Measurements from ENCODE around the gene ABO.

Gene ABO

GRCh38 chr9:133306242-133307204 lies 31.5 kb upstream of the ABO start:
- no peak for TF ChIP-seq SIN3A (IDR thresholded peaks at IDR 0.05; ENCODE audit: borderline replicate concordance, insufficient read depth, low read length)
- peak; percentile 33 for TF ChIP-seq FOXP2 (optimal IDR thresholded peaks at IDR 0.05; ENCODE audit: borderline replicate concordance, extremely low read depth, extremely low read length, insufficient read depth)
- TF ChIP-seq TAF1 (IDR thresholded peaks at IDR 0.05; ENCODE audit: borderline replicate concordance, insufficient read depth, low read length): no peak
- no peak for TF ChIP-seq POLR2AphosphoS5 (IDR thresholded peaks at IDR 0.05; ENCODE audit: low read depth, low read length)
- TF ChIP-seq REST (IDR thresholded peaks at IDR 0.05; ENCODE audit: insufficient read depth in 1 of 2, low read depth in 2 of 2, low read length in 2 of 2): peak in 1 of 2 experiments; percentile 74; a peak in 2 of 4 replicates

GRCh38 chr9:133305731-133306130 lies 30.7 kb upstream of the ABO start:
- no peak for TF ChIP-seq FOXP2 (optimal IDR thresholded peaks at IDR 0.05; ENCODE audit: borderline replicate concordance, extremely low read depth, extremely low read length, insufficient read depth)
- TF ChIP-seq POLR2AphosphoS5 (IDR thresholded peaks at IDR 0.05; ENCODE audit: low read depth, low read length): no peak
- TF ChIP-seq TAF1 (IDR thresholded peaks at IDR 0.05; ENCODE audit: borderline replicate concordance, insufficient read depth, low read length): no peak
- TF ChIP-seq REST (IDR thresholded peaks at IDR 0.05; ENCODE audit: insufficient read depth in 1 of 2, low read depth in 2 of 2, low read length in 2 of 2): no peak
- no peak for TF ChIP-seq SIN3A (IDR thresholded peaks at IDR 0.05; ENCODE audit: borderline replicate concordance, insufficient read depth, low read length)

- no peak for TF ChIP-seq SIN3A (IDR thresholded peaks at IDR 0.05; ENCODE audit: borderline replicate concordance, insufficient read depth, low read length)
- no peak for TF ChIP-seq POLR2AphosphoS5 (IDR thresholded peaks at IDR 0.05; ENCODE audit: low read depth, low read length)
- no peak for TF ChIP-seq FOXP2 (optimal IDR thresholded peaks at IDR 0.05; ENCODE audit: borderline replicate concordance, extremely low read depth, extremely low read length, insufficient read depth)
- TF ChIP-seq REST (IDR thresholded peaks at IDR 0.05; ENCODE audit: insufficient read depth in 1 of 2, low read depth in 2 of 2, low read length in 2 of 2): no peak
- TF ChIP-seq TAF1 (IDR thresholded peaks at IDR 0.05; ENCODE audit: borderline replicate concordance, insufficient read depth, low read length): no peak
Observed at GRCh38 chr9:133304477-133305377, 29.7 kb upstream of the ABO start.

DNA sequence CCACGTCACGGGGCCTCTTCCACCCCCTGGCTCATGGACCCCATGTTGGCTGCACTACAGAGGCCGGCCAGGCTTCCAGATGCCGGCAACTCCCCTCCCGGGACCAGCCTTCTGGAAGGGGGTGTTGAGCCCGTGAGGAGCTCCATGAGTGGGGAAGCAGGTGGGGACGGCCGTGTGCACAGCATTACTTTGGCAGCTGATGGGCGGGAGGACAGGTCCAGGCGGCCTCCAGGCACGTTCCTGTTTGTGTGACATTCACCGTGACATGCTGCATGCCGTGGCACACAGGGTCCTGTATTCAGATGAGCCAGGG lies 29.1 kb upstream of the ABO start:
- no peak for TF ChIP-seq SIN3A (IDR thresholded peaks at IDR 0.05; ENCODE audit: borderline replicate concordance, insufficient read depth, low read length)
- no peak for TF ChIP-seq POLR2AphosphoS5 (IDR thresholded peaks at IDR 0.05; ENCODE audit: low read depth, low read length)
- TF ChIP-seq FOXP2 (optimal IDR thresholded peaks at IDR 0.05; ENCODE audit: borderline replicate concordance, extremely low read depth, extremely low read length, insufficient read depth): no peak
- no peak for TF ChIP-seq REST (IDR thresholded peaks at IDR 0.05; ENCODE audit: insufficient read depth in 1 of 2, low read depth in 2 of 2, low read length in 2 of 2)
- TF ChIP-seq TAF1 (IDR thresholded peaks at IDR 0.05; ENCODE audit: borderline replicate concordance, insufficient read depth, low read length): no peak
